Nephron progenitor cell (in vitro differentiated cells): ENCODE data around the gene DEFB127.
"Not testable (repeated sequence)": the region's sequence is repeated elsewhere in the genome, so short reads cannot be mapped to it uniquely, and the experiment has no call there.

ENCODE experiments used
- DNase-seq: peaks from one replicate; pipeline ENCODE4 v3.0.0; 2021
- H3K27ac Mint-ChIP-seq: 2 replicates; pipeline ENCODE4 v1.8.0; 2021; ENCODE audit warnings: mild to moderate bottlenecking, moderate library complexity, mixed read lengths
- H3K27me3 Mint-ChIP-seq: 2 replicates; pipeline ENCODE4 v1.8.0; 2021; ENCODE audit warnings: mild to moderate bottlenecking, low read depth, mixed read lengths; ENCODE audit not compliant: poor library complexity
- H3K36me3 Mint-ChIP-seq: 2 replicates; pipeline ENCODE4 v1.8.0; 2021; ENCODE audit warnings: low read depth, mixed read lengths
- H3K4me1 Mint-ChIP-seq: 2 replicates; pipeline ENCODE4 v1.8.0; 2021; ENCODE audit warnings: mixed read lengths
- H3K4me3 Mint-ChIP-seq: 2 replicates; pipeline ENCODE4 v1.8.0; 2021; ENCODE audit warnings: mild to moderate bottlenecking, moderate library complexity, mixed read lengths
- H3K9me3 Mint-ChIP-seq: 2 replicates; pipeline ENCODE4 v1.8.0; 2021; ENCODE audit warnings: mild to moderate bottlenecking, moderate library complexity, mixed read lengths
- TF ChIP-seq, protein P1 (sequence below): fragments of 200-600 bp; sonication (generic); IDR thresholded peaks from 2 replicates; pipeline ENCODE4 v1.5.0; 2021; ENCODE audit warnings: antibody characterized with exemption

Gene DEFB127

DNA sequence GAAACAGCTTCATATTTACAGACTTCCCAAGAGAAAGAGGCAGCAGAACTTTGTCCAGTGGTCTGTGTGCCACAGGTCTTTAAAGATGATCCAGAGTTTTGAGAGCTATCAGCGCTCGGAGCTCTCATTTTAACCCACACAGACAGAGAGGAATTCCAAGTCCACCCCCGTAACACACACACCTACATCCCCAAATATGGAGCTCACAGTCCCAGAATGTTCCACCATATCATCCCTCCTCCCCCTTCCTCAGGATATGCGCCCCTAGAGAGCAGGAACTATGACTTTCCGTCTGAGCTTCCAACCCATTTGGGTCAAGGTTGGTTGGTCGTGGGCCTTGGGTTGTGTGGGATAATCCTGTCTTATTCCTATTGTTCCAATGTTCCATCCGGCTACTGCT is 32.4 kb downstream of the DEFB127 start, which contains the start of gene DEFB128:
DEFB128 (minus strand) TSS at position 101 of the 400 bp plus-strand sequence; CDS start at position 13, 88 bp downstream.
- Mint-ChIP-seq H3K4me1 (no peaks in the 10 kb centered on the region), H3K27ac (no peak within 1 kb of the TSS), H3K36me3 (no peaks in the 10 kb centered on the region), H3K4me3 (no peak within 1 kb of the TSS), H3K27me3 (peaks cover 85% of the 10 kb centered on the region), H3K9me3 (peaks cover 32% of the 10 kb centered on the region)
- DNase-seq, result no peak
- TF ChIP-seq, protein P1, sequence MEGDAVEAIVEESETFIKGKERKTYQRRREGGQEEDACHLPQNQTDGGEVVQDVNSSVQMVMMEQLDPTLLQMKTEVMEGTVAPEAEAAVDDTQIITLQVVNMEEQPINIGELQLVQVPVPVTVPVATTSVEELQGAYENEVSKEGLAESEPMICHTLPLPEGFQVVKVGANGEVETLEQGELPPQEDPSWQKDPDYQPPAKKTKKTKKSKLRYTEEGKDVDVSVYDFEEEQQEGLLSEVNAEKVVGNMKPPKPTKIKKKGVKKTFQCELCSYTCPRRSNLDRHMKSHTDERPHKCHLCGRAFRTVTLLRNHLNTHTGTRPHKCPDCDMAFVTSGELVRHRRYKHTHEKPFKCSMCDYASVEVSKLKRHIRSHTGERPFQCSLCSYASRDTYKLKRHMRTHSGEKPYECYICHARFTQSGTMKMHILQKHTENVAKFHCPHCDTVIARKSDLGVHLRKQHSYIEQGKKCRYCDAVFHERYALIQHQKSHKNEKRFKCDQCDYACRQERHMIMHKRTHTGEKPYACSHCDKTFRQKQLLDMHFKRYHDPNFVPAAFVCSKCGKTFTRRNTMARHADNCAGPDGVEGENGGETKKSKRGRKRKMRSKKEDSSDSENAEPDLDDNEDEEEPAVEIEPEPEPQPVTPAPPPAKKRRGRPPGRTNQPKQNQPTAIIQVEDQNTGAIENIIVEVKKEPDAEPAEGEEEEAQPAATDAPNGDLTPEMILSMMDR, result no peak

DNA sequence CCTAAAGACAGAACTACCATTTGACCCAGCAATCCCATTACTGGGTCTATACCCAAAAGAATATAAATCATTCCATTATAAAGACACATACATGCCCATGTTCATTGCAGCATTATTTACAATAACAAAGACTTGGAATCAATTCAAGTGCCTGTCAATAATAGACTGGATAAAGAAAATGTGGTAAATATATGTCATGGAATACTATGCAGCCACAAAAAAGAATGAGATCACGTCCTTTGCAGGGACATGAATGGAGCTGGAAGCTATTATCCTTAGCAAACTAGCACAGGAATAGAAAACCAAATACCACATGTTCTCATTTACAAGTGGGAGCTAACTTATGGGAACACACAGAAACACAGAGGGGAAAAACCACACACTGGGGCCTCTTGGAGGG is 41.0 kb downstream of the DEFB127 start:
- Mint-ChIP-seq H3K9me3 (peaks cover 17% of the 10 kb centered on the region), H3K27me3 (peaks cover 60% of the 10 kb centered on the region), H3K36me3 (no peaks in the 10 kb centered on the region), H3K4me3 (no peak overlapping the region), H3K27ac (no peak overlapping the region), H3K4me1 (no peaks in the 10 kb centered on the region)
- no peak for DNase-seq
- TF ChIP-seq, protein P1, result no peak

DNA sequence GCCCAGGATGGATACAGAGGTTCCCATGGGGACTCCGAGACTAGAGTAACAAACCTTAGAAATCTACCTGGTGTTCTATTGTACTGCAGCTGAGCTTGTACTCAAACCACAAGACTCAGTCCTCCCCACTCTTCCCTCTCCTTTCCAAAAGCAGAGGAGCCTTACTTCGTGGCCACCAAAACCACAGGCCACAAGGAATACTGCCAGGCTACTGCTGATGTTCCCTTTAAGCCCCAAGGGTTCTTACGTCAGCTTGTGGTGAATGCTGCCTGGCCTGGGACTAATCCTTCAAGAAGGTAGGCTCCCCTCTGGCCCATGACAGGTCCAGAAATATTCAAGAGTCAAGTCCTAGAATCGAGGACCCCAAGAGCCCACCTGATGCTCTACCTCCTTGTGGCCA is 42.7 kb downstream of the DEFB127 start:
- no peaks in the 10 kb centered on the region for H3K4me1 Mint-ChIP-seq
- H3K27ac Mint-ChIP-seq, result no peak overlapping the region
- no peaks in the 10 kb centered on the region for H3K36me3 Mint-ChIP-seq
- H3K27me3 Mint-ChIP-seq, result peaks cover 57% of the 10 kb centered on the region
- TF ChIP-seq, protein P1, result no peak
- no peak overlapping the region for H3K4me3 Mint-ChIP-seq
- no peak for DNase-seq
- peaks cover 17% of the 10 kb centered on the region for H3K9me3 Mint-ChIP-seq

DNA sequence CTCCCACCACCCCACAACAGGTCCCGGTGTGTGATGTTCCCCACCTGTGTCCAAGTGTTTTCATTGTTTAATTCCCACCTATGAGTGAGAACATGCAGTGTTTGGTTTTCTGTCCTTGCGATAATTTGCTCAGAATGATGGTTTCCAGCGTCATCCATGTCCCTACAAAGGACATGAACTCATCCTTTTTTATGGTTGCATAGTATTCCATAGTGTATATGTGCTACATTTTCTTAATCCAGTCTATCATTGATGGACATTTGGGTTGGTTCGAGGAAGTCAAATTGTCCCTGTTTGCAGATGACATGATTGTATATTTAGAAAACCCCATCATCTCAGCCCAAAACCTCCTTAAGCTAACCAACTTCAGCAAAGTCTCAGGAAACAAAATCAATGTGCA is 46.4 kb downstream of the DEFB127 start:
- not testable (repeated sequence) for H3K4me1 Mint-ChIP-seq, H3K36me3 Mint-ChIP-seq, H3K4me3 Mint-ChIP-seq, DNase-seq, H3K27ac Mint-ChIP-seq
- peaks cover 60% of the 10 kb centered on the region for H3K27me3 Mint-ChIP-seq
- peaks cover 13% of the 10 kb centered on the region for H3K9me3 Mint-ChIP-seq
